Measurements from ENCODE around the gene CIB2.

CIB2 gene

DNA sequence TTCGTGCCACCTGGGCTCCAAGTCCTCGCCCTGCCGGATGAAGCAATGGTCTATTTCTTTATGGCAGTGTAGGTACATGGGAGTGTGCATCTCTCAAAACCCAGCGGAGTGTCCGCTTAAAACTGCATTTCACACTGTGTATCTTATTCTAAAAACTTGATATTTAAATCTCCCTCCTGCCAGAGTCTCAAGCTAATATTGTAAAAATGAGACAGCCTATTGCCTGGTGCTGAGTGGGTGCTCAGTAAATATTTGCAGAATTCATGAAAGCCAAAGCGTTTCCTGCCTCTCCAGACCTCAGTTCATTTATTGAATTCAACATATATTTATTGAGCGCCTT lies 53.4 kb downstream of the CIB2 start:
- H3K9me3 ChIP-seq (ENCODE audit: severe bottlenecking), result no peaks in the 10 kb centered on the region
- H3K27me3 ChIP-seq (ENCODE audit: insufficient read depth, poor library complexity, severe bottlenecking), result no peaks in the 10 kb centered on the region
- H3K4me1 ChIP-seq (ENCODE audit: insufficient read depth, poor library complexity, severe bottlenecking), result peaks cover 24% of the 10 kb centered on the region
- H3K36me3 ChIP-seq (ENCODE audit: low read depth), result peaks cover 11% of the 10 kb centered on the region
- DNase-seq (ENCODE audit: low spot score) (peak; percentile 3), ATAC-seq (ENCODE audit: low read depth) (no peak)
- peak overlapping the region; percentile 92 for H3K27ac ChIP-seq (ENCODE audit: poor library complexity, severe bottlenecking)
- TF ChIP-seq, protein P1, sequence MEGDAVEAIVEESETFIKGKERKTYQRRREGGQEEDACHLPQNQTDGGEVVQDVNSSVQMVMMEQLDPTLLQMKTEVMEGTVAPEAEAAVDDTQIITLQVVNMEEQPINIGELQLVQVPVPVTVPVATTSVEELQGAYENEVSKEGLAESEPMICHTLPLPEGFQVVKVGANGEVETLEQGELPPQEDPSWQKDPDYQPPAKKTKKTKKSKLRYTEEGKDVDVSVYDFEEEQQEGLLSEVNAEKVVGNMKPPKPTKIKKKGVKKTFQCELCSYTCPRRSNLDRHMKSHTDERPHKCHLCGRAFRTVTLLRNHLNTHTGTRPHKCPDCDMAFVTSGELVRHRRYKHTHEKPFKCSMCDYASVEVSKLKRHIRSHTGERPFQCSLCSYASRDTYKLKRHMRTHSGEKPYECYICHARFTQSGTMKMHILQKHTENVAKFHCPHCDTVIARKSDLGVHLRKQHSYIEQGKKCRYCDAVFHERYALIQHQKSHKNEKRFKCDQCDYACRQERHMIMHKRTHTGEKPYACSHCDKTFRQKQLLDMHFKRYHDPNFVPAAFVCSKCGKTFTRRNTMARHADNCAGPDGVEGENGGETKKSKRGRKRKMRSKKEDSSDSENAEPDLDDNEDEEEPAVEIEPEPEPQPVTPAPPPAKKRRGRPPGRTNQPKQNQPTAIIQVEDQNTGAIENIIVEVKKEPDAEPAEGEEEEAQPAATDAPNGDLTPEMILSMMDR (IDR thresholded peaks at IDR 0.05; ENCODE audit: poor library complexity, severe bottlenecking), result peak; percentile 4
- H3K4me3 ChIP-seq (ENCODE audit: severe bottlenecking), result peak overlapping the region; percentile 86

DNA sequence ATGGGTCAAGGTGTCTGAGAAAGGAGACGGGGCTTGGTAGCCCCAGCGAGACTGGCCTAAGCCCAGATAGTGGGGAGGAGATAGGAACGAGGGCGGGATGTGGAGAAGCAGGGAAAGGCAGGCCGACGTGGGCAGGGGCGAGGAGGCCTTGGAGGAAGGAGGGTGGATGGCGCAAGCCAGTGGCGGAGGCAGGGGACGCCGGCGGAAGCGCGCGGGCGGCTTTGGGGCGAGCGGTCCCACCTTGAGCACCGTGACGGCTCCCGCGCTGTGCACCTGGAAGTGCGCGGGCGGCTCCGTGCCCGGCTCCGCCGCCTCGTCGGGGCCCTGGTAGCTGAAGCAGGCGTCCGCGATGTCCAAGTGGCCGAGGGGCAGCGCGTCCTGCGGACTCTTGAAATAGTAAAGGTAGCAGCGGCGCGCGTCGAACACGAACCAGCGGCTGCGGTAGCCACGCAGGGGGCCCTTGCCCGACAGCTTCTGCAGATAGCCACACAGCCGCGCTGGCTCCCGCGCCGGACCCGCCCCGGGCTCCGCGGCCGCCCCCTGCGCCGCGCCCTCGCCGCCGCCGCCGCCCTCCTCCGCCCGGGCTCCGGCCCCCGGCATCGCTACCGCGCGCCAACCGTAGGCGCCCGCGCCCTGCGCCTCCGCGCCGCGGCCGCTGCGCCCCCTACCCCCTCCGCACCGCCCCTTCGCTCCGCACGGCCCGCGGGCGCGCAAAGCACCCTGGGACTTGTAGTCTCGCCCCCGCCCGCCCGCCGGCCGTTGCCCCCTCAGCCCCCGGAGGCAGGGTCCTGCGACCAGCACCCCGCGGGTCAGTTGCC lies 54.0 kb downstream of the CIB2 start, which contains the start of gene TBC1D2B:
TSS of gene TBC1D2B (minus strand) at position 659 of the 818 bp plus-strand sequence. CDS start at position 600, 59 bp downstream.
- peaks cover 29% of the 10 kb centered on the region for H3K4me1 ChIP-seq (ENCODE audit: insufficient read depth, poor library complexity, severe bottlenecking)
- peak within 1 kb of the TSS; percentile 92 for H3K27ac ChIP-seq (ENCODE audit: poor library complexity, severe bottlenecking)

DNA sequence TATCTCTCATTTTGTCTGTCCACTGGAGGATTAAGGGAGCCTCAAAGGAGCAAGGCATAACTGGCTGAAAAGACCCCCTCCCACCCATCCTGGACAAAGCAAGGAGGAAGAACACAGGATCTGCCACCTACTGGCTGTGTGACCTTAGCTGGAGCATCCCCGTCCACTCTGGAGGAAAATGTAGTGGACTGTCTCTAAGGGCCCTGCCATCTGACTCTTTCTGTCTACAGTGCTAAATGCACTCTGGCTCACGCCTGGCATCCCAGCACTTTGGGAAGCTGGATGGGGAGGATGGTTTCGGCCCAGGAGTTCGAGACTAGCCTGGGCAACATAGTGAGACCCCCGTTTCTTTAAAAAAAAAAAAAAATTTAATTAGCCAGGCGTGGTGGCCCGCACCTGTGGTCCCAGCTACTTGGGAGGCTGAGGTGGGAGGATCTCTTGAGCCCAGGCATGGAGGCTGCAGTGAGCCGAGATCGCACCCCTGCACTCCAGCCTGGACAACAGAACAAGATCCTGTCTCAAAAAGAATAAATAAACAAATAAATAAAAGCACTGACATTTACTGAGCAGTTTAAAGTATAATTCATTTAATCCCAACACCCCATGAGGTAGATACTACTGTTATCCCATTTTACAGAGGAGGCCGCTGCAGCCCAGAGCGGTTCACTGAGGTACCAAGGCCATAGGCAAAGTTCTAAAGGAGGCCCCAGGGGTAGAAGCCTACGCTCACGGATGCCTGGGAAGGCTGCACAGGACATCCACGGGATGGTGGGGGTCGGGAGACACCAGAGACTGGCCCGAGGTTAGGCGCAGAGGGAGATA lies 54.8 kb downstream of the CIB2 start:
- TF ChIP-seq, protein P1 (IDR thresholded peaks at IDR 0.05; ENCODE audit: poor library complexity, severe bottlenecking), result peak; percentile 25
- Histone ChIP-seq H3K27ac (ENCODE audit: poor library complexity, severe bottlenecking) (peak overlapping the region; percentile 92), H3K4me3 (ENCODE audit: severe bottlenecking) (peak overlapping the region; percentile 86), H3K9me3 (ENCODE audit: severe bottlenecking) (no peaks in the 10 kb centered on the region), H3K4me1 (ENCODE audit: insufficient read depth, poor library complexity, severe bottlenecking) (peaks cover 36% of the 10 kb centered on the region), H3K27me3 (ENCODE audit: insufficient read depth, poor library complexity, severe bottlenecking) (no peaks in the 10 kb centered on the region), H3K36me3 (ENCODE audit: low read depth) (peaks cover 13% of the 10 kb centered on the region)
- no peak for DNase-seq (ENCODE audit: low spot score)
- peak; percentile 4 for ATAC-seq (ENCODE audit: low read depth)

More for the DNA sequence above, 54.0 kb downstream of the CIB2 start, which contains the start of gene TBC1D2B:
- H3K36me3 ChIP-seq (ENCODE audit: low read depth), result peaks cover 11% of the 10 kb centered on the region
- H3K4me3 ChIP-seq (ENCODE audit: severe bottlenecking), result peak within 1 kb of the TSS; percentile 86
- H3K9me3 ChIP-seq (ENCODE audit: severe bottlenecking), result no peaks in the 10 kb centered on the region
- ATAC-seq (ENCODE audit: low read depth) (peak; percentile 62), DNase-seq (ENCODE audit: low spot score) (peak; percentile 80)
- TF ChIP-seq, protein P1 (IDR thresholded peaks at IDR 0.05; ENCODE audit: poor library complexity, severe bottlenecking), result no peak
- no peaks in the 10 kb centered on the region for H3K27me3 ChIP-seq (ENCODE audit: insufficient read depth, poor library complexity, severe bottlenecking)

DNA sequence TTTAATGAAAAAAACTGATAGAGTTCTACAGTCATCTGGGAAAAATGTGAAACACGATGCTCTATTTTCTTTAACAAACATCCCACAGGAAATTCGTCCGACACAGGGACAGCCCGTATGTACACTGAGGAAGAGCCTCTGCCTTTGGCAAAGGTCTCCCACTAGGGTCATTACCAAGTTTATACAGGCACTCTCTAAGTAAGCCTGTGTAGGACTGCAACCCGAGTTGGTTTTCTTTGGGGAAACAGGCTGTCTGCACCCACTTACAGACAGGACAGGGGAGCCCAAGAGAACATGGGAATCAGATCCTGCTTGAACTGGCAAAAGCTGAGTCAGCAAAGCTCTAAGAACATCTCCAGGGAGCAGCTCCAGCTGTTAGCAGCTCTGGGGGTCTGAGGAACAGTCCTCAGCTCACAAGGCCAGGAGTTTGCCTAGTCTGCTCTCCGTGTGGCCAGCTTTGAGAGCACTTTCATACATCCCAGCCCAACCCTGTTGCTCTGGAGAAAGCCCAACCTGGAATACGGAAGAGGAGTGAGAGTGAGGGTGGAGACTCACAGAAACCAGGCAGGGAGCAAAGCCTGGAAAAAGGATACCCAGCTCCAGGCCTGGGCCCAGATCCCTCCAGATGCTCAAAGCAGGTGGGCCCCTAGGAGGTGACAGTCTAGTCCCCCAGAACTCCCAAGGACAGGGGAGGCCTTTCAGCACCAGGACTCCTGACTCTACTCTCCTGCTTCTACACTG lies 55.6 kb downstream of the CIB2 start:
- Histone ChIP-seq H3K4me3 (ENCODE audit: severe bottlenecking) (peak overlapping the region; percentile 86), H3K27ac (ENCODE audit: poor library complexity, severe bottlenecking) (peak overlapping the region; percentile 92), H3K36me3 (ENCODE audit: low read depth) (peaks cover 16% of the 10 kb centered on the region), H3K9me3 (ENCODE audit: severe bottlenecking) (no peaks in the 10 kb centered on the region), H3K27me3 (ENCODE audit: insufficient read depth, poor library complexity, severe bottlenecking) (no peaks in the 10 kb centered on the region), H3K4me1 (ENCODE audit: insufficient read depth, poor library complexity, severe bottlenecking) (peaks cover 41% of the 10 kb centered on the region)
- DNase-seq (ENCODE audit: low spot score), result no peak
- peak; percentile 65 for ATAC-seq (ENCODE audit: low read depth)
- TF ChIP-seq, protein P1 (IDR thresholded peaks at IDR 0.05; ENCODE audit: poor library complexity, severe bottlenecking), result no peak
